Activated T-cell treated with anti-CD3 and anti-CD28 coated beads, Interleukin-2, amount 50 U/mL, for 72 hours (primary cell): Measurements from ENCODE around the gene CAPSL. TPM values are rescaled to one million over a fixed set of nuclear protein-coding genes. Genes with fewer than 3 reads are reported as not detected.

Experiments
- ATAC-seq, 2 donors: fragments of 150-1000 bp; cut with Tn5 transposase; replicated peaks in 1 of 2; 2 replicates each; pipeline ENCODE4 v1.10.0; 2021; ENCODE audit warnings: moderate library complexity in 2 of 2, mild to moderate bottlenecking in 1 of 2
- DNase-seq, 2 donors: peaks; one replicate each; pipeline ENCODE4 v3.0.0; 2021 to 2022; ENCODE audit warnings: mixed read lengths in 1 of 2
- H3K27ac Mint-ChIP-seq: one replicate; pipeline ENCODE4 v1.8.0; 2022; ENCODE audit warnings: mild to moderate bottlenecking, moderate library complexity, mixed read lengths
- H3K27me3 Mint-ChIP-seq: one replicate; pipeline ENCODE4 v1.8.0; 2022; ENCODE audit warnings: low read depth, mixed read lengths
- H3K36me3 Mint-ChIP-seq, 2 donors: one replicate each; pipeline ENCODE4 v1.8.0; 2022; ENCODE audit warnings: mixed read lengths in 2 of 2, mild to moderate bottlenecking in 1 of 2; ENCODE audit not compliant: insufficient read depth in 2 of 2
- H3K4me1 Mint-ChIP-seq: one replicate; pipeline ENCODE4 v1.8.0; 2022; ENCODE audit warnings: low read depth, mixed read lengths
- H3K4me3 Mint-ChIP-seq, 2 donors: one replicate each; pipeline ENCODE4 v1.8.0; 2022; ENCODE audit warnings: mild to moderate bottlenecking in 2 of 2, mixed read lengths in 2 of 2, moderate library complexity in 2 of 2
- H3K9me3 Mint-ChIP-seq, 2 donors: one replicate each; pipeline ENCODE4 v1.8.0; 2022; ENCODE audit warnings: mixed read lengths in 2 of 2
- total RNA-seq, 2 donors: library from RNA; stranded (reverse); gene quantifications; one replicate each; pipeline ENCODE4 v1.2.3, GENCODE V29; 2022

Gene CAPSL
- total RNA-seq, 2 donors from 2014 or later: 1.3 to 2.3 TPM

DNA sequence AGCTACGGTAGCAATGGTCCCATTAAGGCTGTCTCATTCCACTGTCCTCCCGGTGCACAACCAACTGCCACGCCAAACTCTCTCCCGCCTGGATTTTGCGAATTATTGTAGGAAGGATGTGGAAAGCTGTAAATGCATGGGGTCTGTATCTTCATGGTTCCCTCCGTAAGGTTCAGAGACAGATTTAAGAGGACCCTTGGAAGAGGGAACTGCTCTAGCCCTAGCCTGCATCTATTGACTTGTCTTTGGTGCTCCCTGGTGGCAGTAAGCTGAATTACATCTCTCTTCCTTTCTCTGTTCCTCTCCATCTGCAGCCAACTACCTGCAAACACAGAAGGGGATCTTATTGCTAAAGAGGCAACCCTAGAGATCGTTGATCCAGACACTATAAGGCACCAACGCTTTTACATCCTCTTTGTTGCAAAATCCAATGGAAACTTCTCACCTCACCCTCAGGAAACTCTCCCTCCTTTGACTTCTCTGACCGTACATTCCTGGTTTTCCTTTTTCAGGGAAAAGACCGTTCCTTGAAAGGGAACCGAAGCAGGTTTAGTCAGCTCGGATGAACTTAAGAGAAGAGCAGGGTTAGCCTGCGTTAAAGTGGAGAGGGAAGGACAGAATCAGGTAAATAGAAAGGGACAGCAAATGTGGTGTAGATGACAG, 11.9 kb downstream of the CAPSL start:
- ATAC-seq: peak; percentile 35 to 39
- peaks cover 54% of the 10 kb centered on the region for H3K4me1 Mint-ChIP-seq
- H3K9me3 Mint-ChIP-seq: no peaks in the 10 kb centered on the region
- H3K4me3 Mint-ChIP-seq: peak overlapping the region; percentile 38 to 82
- H3K27me3 Mint-ChIP-seq: peaks cover 13% of the 10 kb centered on the region
- H3K27ac Mint-ChIP-seq: no peak overlapping the region
- H3K36me3 Mint-ChIP-seq: no peaks in the 10 kb centered on the region
- peak; percentile 69 to 80 for DNase-seq

- Mint-ChIP-seq H3K27me3 (peaks cover 6% of the 10 kb centered on the region), H3K4me1 (peaks cover 68% of the 10 kb centered on the region), H3K9me3 (peaks cover 0 to 2% of the 10 kb centered on the region in 2 donors), H3K27ac (peak overlapping the region; percentile 83), H3K36me3 (peaks cover 4% of the 10 kb centered on the region in 2 donors), H3K4me3 (peak overlapping the region; percentile 82 to 85)
- peak; percentile 87 to 89 for ATAC-seq
- peak; percentile 86 to 89 for DNase-seq
Measured at GRCh38 chr5:35924950-35925722, 13.3 kb downstream of the CAPSL start.

DNA sequence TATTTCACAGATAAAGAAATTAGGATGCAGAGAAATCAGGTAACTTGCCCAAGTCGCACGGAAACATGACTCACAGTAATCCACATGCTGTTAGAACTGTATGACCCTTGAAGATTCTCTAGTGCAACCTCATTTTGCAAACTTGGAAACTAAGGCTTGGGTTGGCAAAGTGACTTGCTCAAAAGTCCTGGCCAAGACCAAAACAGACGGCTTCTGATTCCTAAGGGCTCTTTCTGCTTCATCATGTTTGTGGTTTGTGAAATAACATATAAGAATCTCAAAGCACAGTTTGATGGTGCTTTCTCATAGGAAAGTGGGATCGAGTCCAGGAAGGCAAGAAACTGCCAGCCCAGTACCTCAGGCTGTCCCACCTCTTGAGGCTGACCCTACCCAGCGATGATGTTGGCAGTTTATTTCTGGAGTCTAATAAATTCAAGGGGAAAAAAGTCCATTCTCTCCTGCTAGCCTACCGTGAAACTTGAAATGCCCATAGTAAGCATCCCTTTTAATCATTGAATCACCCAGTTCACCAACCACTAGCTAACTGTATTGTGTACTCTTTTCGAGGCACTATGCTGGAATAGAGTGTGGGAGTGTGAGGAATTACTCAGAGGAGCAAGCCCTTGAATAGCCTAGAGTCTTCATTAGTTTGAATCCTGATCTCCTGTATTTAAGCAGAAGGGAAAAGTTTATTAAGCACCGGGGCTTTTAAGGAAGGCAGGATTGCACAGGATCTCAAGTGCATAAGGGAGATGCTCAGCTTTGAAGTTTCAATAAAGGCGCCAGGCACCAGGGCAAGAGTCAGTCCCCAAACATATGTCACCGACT, 14.1 kb downstream of the CAPSL start:
- H3K36me3 Mint-ChIP-seq: peaks cover 10 to 11% of the 10 kb centered on the region in 2 donors
- peaks cover 76% of the 10 kb centered on the region for H3K4me1 Mint-ChIP-seq
- peak overlapping the region; percentile 82 to 85 for H3K4me3 Mint-ChIP-seq
- H3K9me3 Mint-ChIP-seq: peaks cover 4 to 6% of the 10 kb centered on the region in 2 donors
- peaks cover 6% of the 10 kb centered on the region for H3K27me3 Mint-ChIP-seq
- peak in 1 of 2 donors; percentile 31 for DNase-seq
- H3K27ac Mint-ChIP-seq: peak overlapping the region; percentile 83
- ATAC-seq: peak; percentile 27 to 36

DNA sequence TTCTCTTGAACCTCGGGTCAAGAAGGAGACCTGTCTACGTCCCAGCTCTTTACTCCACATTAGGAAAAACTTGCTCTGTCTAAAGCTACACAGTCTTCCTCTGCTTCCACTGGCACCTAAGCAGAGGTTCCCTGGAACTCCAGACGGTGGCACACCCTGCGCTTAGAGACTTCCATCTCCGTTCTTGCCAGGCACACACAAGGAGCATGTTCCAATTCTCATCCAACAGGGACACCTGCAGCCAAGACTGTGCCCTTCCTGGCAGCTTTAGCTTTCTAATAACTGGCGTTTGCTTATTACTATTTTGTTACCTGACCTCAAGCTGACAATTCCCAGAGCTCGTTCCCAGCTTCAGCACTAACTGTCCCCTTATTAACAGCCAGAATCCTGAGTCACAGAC, 16.0 kb downstream of the CAPSL start:
- no peak overlapping the region for H3K27ac Mint-ChIP-seq
- ATAC-seq (no peak), DNase-seq (no peak)
- H3K27me3 Mint-ChIP-seq: peaks cover 6% of the 10 kb centered on the region
- H3K36me3 Mint-ChIP-seq: peaks cover 15 to 18% of the 10 kb centered on the region in 2 donors
- H3K9me3 Mint-ChIP-seq: peaks cover 6 to 10% of the 10 kb centered on the region in 2 donors
- no peak overlapping the region for H3K4me3 Mint-ChIP-seq
- H3K4me1 Mint-ChIP-seq: peaks cover 89% of the 10 kb centered on the region

DNA sequence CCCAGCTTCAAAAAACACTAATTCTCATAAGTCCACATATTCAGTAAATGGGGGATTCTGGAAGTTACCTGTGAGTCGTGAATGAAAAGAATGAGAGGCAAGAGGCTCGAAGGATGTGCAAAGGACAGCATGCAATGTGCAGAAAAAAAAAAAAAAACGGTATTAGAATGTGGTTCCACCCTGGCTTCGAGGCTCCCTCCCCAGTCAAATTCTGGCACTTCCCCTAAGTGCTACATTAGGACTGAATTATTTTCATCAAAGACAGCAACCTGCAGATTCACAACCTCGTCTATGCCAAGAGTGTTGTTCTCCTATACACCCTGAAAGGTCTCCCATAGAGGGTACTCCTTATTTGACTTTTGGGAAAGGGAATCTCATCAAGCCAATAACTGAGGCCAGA, 16.5 kb downstream of the CAPSL start:
- peaks cover 4% of the 10 kb centered on the region for H3K27me3 Mint-ChIP-seq
- H3K27ac Mint-ChIP-seq: no peak overlapping the region
- H3K4me3 Mint-ChIP-seq: no peak overlapping the region
- H3K4me1 Mint-ChIP-seq: peaks cover 89% of the 10 kb centered on the region
- peaks cover 15 to 21% of the 10 kb centered on the region in 2 donors for H3K36me3 Mint-ChIP-seq
- H3K9me3 Mint-ChIP-seq: peaks cover 6 to 10% of the 10 kb centered on the region in 2 donors
- ATAC-seq (no peak), DNase-seq (no peak)

- ATAC-seq (no peak), DNase-seq (no peak)
- Mint-ChIP-seq H3K36me3 (peaks cover 15 to 29% of the 10 kb centered on the region in 2 donors), H3K27me3 (no peaks in the 10 kb centered on the region), H3K27ac (no peak overlapping the region), H3K4me1 (peaks cover 79% of the 10 kb centered on the region), H3K4me3 (no peak overlapping the region), H3K9me3 (peaks cover 6 to 12% of the 10 kb centered on the region in 2 donors)
Measured at GRCh38 chr5:35920890-35921289, 17.5 kb downstream of the CAPSL start.

GRCh38 chr5:35919191-35919590, 19.2 kb downstream of the CAPSL start:
- Mint-ChIP-seq H3K27me3 (no peaks in the 10 kb centered on the region), H3K9me3 (peaks cover 7 to 14% of the 10 kb centered on the region in 2 donors), H3K4me1 (peaks cover 62% of the 10 kb centered on the region), H3K4me3 (peak overlapping the region; percentile 49 to 53), H3K27ac (peak overlapping the region; percentile 59), H3K36me3 (peaks cover 22 to 44% of the 10 kb centered on the region in 2 donors)
- DNase-seq (peak; percentile 53 to 63), ATAC-seq (peak; percentile 83 to 85)

DNA sequence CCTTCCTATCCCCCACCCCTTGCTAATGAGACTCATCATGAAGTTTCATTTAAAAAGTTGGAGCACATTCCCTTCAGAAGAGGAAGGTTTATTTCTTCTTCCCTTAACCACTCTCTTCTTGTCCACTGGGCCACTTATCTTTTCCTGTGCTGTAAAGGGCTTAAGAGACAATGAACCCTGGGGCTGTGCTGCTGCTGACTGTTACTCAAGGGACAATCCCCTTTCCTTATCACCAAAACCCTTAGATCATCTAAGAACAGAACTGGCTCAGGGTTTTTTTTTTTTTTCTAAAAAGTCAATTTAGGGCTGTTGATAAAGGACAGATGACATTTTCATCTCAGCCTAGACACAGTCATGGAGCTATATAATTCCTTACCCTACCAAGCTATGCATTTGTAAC, 29.6 kb downstream of the CAPSL start:
- H3K4me1 Mint-ChIP-seq: peaks cover 63% of the 10 kb centered on the region
- peaks cover 12 to 14% of the 10 kb centered on the region in 2 donors for H3K9me3 Mint-ChIP-seq
- H3K36me3 Mint-ChIP-seq: peaks cover 15 to 27% of the 10 kb centered on the region in 2 donors
- no peaks in the 10 kb centered on the region for H3K27me3 Mint-ChIP-seq
- peak overlapping the region; percentile 42 for H3K4me3 Mint-ChIP-seq
- ATAC-seq (no peak), DNase-seq (peak in 1 of 2 donors; percentile 27)
- H3K27ac Mint-ChIP-seq: peak overlapping the region; percentile 43

GRCh38 chr5:35908228-35908627, 30.2 kb downstream of the CAPSL start:
- Mint-ChIP-seq H3K4me1 (peaks cover 69% of the 10 kb centered on the region), H3K27ac (no peak overlapping the region), H3K9me3 (peaks cover 12 to 14% of the 10 kb centered on the region in 2 donors), H3K27me3 (no peaks in the 10 kb centered on the region), H3K36me3 (peaks cover 15 to 25% of the 10 kb centered on the region in 2 donors), H3K4me3 (peak overlapping the region; percentile 36 to 42)
- peak in 1 of 2 donors; percentile 25 for DNase-seq
- peak in 1 of 2 donors; percentile 10 for ATAC-seq

DNA sequence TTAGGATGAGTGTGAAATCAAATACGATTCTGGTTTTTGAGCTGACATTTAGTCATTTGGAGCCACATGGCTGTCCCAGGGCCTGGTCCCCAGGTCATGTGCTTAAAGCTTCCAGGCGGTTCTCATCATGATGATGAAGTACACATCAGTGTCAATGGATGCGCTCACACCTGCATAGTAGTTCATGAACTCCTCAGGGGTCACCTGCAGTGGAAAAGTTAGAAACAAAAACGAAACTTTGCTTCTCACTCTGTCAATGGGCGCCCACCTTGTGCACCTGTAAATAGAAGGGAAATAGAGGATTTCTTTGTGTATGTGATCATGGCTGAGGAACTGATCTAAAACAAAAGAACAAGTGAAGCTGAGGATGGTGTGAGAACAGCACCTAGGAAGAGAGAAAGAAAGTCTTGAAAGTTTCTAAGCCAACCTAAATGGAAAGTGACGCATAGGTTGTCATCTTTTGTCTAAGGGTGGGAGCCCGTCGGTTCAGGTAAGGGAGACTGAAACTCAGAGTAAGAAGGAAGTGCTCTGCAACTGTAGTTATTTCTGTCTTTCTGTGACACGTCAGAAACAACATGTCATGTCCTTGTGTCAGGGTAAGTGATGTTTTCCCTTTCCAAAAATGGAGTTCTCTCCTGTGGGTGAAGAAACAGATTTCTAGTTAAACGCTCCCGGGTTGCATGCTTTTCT, 33.8 kb downstream of the CAPSL start:
- Mint-ChIP-seq H3K4me3 (peak overlapping the region; percentile 62 to 82), H3K9me3 (no peaks in the 10 kb centered on the region), H3K4me1 (peaks cover 97% of the 10 kb centered on the region), H3K27ac (peak overlapping the region; percentile 95), H3K27me3 (no peaks in the 10 kb centered on the region), H3K36me3 (no peaks in the 10 kb centered on the region)
- ATAC-seq (peak; percentile 72 to 73), DNase-seq (peak; percentile 59 to 67)

DNA sequence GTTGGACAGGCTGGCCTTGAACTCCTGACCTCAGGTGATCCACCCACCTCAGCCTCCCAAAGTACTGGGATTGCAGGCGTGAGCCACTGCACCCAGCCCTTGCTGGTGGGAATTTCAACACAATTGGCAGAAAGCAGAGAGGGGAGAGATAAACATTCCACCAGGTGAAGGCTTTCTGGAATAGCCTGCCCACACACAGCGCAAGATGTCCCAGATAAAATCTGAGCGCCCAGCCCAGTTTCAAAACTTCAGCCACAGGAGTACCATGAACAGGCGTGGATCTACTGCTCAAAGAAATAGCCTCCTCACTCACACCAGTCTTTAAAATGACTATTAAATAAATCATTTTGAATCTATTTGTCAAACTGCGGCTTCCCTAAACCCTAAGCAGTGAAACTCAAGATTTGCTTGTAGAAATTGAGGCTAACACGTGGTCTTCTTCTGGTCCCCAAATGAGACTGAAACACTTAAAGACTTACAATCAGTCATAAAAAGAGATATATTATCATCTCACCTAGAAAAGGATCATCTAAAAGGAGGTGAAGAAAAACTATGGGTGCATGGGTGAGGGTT, 34.7 kb downstream of the CAPSL start:
- H3K36me3 Mint-ChIP-seq: no peaks in the 10 kb centered on the region
- no peaks in the 10 kb centered on the region for H3K9me3 Mint-ChIP-seq
- DNase-seq: peak; percentile 39 to 44
- H3K27ac Mint-ChIP-seq: peak overlapping the region; percentile 95
- peaks cover 97% of the 10 kb centered on the region for H3K4me1 Mint-ChIP-seq
- no peaks in the 10 kb centered on the region for H3K27me3 Mint-ChIP-seq
- peak overlapping the region; percentile 62 to 82 for H3K4me3 Mint-ChIP-seq
- peak; percentile 49 to 50 for ATAC-seq
